Renal pelvis (tissue), 4 donors: ENCODE data around the gene PTPRQ. TPM values are rescaled to one million over a fixed set of nuclear protein-coding genes. Genes with fewer than 3 reads are reported as not detected.
"Not testable (repeated sequence)": the region's sequence is repeated elsewhere in the genome, so short reads cannot be mapped to it uniquely, and the experiment has no call there.

ENCODE experiments used
- DNase-seq: peaks from one replicate; pipeline ENCODE4 v3.0.0-alpha.2; 2013
- polyA plus RNA-seq, 3 donors: library from polyadenylated mRNA; unstranded; fragments of 120-200 nt; gene quantifications; one replicate each; pipeline ENCODE4 v1.2.1, GENCODE V29; 2013; ENCODE audit not compliant: insufficient read length in 3 of 3

Gene PTPRQ
- polyA plus RNA-seq, 3 donors: 17.3 to 36.6 (median 26.1) TPM

DNA sequence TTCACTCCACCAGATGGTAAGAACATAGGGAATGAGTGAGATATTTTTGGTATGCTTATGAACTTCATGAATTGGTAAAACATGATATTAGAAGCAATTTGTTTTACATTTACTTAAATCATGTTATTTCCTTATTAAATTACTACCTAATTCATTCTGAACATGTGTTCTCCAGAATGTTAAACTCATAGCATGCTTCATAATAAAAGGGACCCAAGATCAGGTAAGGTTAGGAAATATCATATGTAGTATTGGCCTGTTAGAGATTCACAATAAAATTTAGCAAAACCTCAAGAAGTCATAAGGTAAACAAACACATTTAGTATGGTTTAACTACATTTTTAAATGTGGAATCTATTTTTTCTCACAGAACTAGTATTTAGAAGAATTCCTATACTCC is 28.2 kb downstream of the PTPRQ start:
- no peak for DNase-seq

DNA sequence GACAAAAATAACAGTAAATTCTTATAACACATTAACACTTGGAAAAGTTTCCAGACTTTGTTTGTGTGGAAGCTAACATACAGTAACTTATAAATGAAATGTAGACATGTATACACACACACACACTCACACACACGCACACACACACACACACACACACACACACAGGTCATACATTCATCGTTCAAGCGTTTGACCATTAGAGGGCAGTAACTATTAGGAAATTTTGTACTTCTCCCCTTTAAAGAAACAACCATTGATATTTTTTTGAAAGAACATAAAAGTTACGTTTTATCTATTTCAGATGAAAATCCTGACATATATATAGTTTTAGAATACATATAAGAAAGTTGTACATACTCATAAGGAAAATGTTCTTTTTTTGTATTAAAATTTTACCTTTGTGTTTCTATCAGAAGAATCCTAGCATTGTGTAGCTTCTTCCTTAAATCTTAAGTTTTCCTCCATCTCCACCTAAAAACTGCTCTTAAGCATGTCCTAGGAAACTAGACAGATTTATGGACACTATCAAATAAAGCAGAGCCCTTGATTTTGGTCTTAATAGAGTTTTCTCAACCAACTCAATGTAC is 29.0 kb downstream of the PTPRQ start:
- peak; percentile 54 for DNase-seq

DNA sequence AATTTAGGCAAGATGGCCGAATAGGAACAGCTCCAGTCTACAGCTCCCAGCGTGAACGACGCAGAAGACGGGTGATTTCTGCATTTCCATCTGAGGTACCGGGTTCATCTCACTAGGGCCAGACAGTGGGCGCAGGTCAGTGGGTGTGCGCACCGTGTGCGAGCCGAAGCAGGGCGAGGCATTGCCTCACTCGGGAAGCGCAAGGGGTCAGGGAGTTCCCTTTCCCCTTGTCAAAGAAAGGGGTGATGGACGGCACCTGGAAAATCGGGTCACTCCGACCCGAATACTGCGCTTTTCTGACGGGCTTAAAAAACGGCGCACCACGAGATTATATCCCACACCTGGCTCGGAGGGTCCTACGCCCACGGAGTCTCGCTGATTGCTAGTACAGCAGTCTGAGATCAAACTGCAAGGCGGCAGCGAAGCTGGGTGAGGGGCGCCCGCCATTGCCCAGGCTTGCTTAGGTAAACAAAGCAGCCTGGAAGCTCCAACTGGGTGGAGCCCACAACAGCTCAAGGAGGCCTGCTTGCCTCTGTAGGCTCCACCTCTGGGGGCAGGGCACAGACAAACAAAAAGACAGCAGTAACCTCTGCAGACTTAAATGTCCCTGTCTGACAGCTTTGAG is 33.6 kb downstream of the PTPRQ start:
- not testable (repeated sequence) for DNase-seq

GRCh38 chr12:80484746-80485145 is 40.7 kb downstream of the PTPRQ start:
- no peak for DNase-seq

GRCh38 chr12:80485222-80485987 is 41.4 kb downstream of the PTPRQ start:
- no peak for DNase-seq

GRCh38 chr12:80490329-80490728 is 46.3 kb downstream of the PTPRQ start:
- DNase-seq: no peak

DNA sequence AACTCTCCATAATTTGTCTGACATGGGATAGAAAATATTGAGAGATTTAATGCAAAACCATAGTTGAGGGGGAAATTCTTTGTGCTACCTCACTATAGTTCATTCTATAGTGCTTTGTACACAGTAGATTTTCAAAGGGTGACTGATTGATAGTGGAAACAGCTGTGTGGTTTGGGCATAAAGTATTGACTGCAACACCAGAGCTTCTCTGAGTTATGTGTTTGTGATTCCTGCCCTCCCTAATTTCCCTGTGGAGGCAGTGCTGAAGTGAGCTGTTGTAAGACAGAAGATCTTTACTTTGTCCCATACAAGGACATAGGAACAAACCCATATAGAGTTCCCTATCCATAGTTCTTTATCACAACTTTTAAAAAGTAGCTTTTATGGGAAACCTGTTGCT is 47.1 kb downstream of the PTPRQ start:
- DNase-seq: no peak

DNA sequence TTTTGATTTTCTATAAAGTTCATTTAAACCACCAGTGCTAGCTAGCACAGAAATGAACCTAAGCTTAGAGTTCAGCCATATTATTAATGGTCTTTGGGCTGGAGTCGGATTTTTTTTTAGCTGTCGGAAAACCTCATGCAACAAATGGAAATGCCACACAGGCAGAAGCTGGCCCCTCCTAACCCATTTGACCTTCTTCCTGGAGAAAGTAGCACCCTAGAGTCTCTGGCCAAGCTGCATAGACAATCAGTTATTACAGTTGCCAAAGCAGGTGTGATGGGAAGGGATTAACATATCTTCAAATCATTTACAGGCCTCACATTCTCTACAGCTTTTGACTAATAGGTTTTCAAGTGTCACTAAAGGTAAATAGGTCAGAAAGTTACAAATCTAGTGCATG is 49.4 kb downstream of the PTPRQ start:
- DNase-seq: no peak

GRCh38 chr12:80494836-80495235 is 50.8 kb downstream of the PTPRQ start:
- no peak for DNase-seq

GRCh38 chr12:80498059-80498728 is 54.2 kb downstream of the PTPRQ start:
- no peak for DNase-seq

DNA sequence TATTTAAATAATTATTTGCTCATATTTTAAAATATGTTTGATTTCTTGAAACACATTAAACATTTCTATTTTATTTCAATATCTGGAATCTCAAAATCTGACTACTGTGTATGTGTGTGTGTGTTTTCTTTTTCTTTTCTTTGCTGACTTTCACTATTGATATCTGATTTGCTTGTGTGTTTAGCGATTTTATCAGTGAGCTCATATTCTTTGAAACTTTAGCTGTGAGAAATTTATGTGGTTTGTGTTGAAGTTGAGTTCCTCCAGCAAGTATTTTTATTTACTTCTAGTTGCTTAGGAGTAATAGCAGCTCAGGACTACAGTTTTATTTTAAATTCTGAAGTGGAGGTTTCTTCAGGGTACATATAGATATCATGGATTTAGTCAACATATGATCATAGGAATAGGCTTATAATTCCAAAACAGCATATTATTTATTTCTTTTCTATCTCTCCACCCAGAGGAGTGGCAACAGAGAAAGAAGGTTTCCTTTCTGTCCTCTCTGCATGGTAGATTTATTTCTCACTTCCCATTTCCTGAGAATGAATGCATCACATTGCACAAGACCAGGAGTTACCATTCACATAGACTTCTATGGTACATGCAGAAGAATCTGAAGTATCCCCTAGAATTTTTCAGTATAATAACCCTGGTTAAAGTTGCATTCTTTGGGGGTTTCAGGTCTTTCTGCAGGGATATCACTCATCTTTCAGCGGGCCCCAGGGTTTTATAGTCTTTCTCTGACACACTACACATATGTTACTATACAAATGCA is 60.5 kb downstream of the PTPRQ start:
- no peak for DNase-seq

DNA sequence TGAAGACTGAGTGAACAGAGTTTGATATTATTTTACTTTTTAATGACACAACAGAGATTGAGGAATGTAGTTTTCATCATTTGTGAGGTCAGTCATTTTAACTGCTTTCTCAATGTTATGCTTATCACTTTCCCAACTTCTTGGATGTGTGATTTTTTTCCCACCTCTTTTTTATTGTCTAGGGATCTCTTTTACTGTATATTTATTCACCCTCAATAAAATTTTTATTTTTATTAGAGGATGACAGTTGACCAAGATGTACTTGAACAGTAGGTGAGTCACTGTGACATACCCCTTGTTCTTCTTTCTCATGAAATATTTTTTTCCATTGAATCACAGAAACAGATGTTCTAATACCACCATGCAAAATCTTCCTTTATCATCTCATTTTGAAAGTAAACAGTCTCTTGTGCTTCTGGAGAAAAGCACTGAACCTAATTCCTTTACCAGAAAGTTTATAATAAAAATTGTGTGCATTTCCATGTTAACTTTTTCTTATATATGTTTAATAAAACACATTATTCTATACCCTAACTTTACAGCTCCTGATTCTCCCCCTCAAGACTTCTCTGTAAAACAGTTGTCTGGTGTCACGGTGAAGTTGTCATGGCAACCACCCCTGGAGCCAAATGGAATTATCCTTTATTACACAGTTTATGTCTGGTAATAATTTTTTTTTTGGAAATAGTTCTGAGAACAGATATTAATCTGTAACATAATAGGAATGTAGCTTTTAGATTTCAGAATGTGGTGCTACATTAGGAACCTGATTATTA is 65.9 kb downstream of the PTPRQ start:
- peak; percentile 43 for DNase-seq

DNA sequence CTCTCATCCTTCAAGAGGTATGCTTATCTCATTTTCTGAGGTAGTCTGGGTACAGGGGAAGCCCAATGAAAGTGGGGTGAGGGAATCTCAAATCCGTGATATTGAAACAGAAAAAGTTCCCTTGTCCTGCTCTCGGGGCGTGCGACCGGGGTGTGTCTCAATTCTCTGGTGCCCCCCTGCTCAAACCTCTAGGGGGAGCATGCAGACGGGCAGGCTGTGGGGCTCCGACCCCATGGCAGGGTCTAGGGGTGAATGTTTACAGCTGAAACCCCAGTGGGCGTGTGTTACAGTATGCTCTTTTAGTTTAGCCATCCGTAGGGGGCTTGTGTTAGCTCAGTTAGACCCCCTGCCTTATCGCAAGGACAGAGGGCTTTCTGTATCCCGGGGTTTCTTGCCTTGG is 68.7 kb downstream of the PTPRQ start:
- DNase-seq: no peak

- no peak for DNase-seq
Observed at GRCh38 chr12:80513211-80513610, 69.2 kb downstream of the PTPRQ start.

DNA sequence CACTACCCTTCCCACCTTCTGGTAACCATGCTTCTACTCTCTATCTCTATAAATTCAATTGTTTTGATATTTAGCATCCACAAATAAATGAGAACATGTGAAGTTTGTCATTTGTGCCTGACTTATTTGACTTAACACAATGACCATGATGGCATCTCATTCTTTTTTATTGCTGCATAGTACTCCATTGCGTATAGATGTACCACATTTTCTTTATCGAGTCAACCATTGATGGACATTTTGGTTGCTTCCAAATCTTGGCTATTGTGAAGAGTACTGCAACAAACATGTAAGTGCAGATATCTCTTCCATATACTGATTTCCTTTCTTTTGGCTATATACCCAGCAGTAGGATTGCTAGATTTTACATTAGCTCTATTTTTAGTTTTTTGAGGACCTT is 73.6 kb downstream of the PTPRQ start:
- no peak for DNase-seq

DNA sequence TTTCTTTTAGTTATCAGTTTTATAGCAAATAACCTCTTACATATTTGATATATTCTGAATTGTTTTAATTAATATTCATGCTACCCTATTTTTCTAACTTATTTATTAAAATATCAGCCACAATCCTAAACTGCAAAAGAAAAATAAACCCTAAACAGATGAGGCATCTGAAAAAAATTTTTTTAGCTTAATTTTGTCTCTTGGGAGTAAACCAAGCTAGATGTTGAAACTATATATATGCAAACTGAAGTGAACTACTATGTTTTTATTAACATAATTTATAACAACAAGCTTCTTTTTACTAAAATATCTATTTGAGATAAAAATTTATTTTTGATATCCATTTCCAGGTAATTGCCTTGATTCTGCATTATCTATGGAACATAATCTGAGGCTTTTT is 87.6 kb downstream of the PTPRQ start:
- DNase-seq: no peak

DNA sequence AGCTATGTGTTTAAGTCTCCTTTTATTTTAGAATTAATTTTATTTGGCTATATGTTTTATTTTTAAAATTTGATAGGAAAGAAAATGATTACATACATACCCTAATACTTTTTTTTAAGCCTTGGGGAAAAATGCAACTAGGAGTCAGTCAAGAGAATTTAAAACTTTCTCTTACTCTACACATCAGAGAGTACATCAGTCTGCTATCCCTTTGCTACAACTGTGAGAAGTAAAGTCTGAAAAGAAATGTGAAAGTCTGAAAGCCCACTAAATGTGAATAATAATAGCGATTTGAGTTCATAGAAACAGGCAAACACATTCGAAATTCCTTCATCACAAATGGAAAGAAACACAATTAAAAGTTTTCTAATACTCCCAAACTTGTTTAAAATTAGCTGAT is 95.0 kb downstream of the PTPRQ start:
- no peak for DNase-seq

GRCh38 chr12:80549298-80549697 is 105.3 kb downstream of the PTPRQ start:
- DNase-seq: no peak

GRCh38 chr12:80551897-80552296 is 107.9 kb downstream of the PTPRQ start:
- peak; percentile 10 for DNase-seq

GRCh38 chr12:80553316-80553715 is 109.3 kb downstream of the PTPRQ start:
- DNase-seq: no peak

DNA sequence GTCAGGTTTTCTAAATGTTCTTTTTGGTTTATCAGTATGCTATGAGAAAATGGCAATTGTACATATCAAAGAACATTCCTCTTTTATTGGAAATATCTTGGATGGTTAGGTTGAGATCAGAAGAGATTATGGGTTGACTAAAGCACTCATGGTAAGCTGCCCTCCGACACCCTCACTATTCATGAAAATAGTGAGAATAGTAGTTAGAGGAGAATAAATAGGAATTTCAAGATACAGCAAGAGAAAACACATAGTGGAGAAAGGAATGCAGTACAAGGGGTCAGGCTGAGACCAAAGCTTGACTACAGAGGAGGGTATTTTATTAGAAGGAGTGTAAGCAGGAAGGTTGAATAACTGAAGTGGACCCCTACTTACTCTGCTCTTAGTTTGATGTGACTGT is 112.5 kb downstream of the PTPRQ start:
- no peak for DNase-seq
